Neural crest cell (in vitro differentiated cells): ENCODE data around the gene CEP76. TPM values are rescaled to one million over a fixed set of nuclear protein-coding genes. Genes with fewer than 3 reads are reported as not detected.
A peak's percentile ranks its signal among the peaks of the same experiment; 100 is the strongest.

Experiments
- DNase-seq: peaks from one replicate; pipeline ENCODE4 v3.0.0; 2021; ENCODE audit warnings: low read depth, mixed read lengths, low spot score
- H3K27ac Mint-ChIP-seq: one replicate; pipeline ENCODE4 v1.8.0; 2021; ENCODE audit warnings: mild to moderate bottlenecking, mixed read lengths; ENCODE audit not compliant: unreplicated experiment
- H3K27me3 Mint-ChIP-seq: 2 replicates; pipeline ENCODE4 v1.8.0; 2021; ENCODE audit warnings: low read depth, mild to moderate bottlenecking, mixed read lengths
- H3K36me3 Mint-ChIP-seq: 2 replicates; pipeline ENCODE4 v1.8.0; 2021; ENCODE audit warnings: low read depth, mild to moderate bottlenecking, mixed read lengths
- H3K4me1 Mint-ChIP-seq: 2 replicates; pipeline ENCODE4 v1.8.0; 2021; ENCODE audit warnings: mixed read lengths
- H3K4me3 Mint-ChIP-seq: one replicate; pipeline ENCODE4 v1.8.0; 2021; ENCODE audit warnings: mild to moderate bottlenecking, mixed read lengths
- H3K9me3 Mint-ChIP-seq: 2 replicates; pipeline ENCODE4 v1.8.0; 2021; ENCODE audit warnings: mixed read lengths
- total RNA-seq: library from RNA; stranded (reverse); gene quantifications from 2 replicates; pipeline ENCODE4 v1.2.1, GENCODE V29; 2021
- TF ChIP-seq, protein P1 (sequence below): fragments of 200-600 bp; sonication (generic); conservative IDR thresholded peaks from 2 replicates; pipeline ENCODE4 v1.5.0; 2021; ENCODE audit warnings: antibody characterized with exemption, mild to moderate bottlenecking

The CEP76 gene
- total RNA-seq, 1 donor from 2014 or later = 15.4 TPM

DNA sequence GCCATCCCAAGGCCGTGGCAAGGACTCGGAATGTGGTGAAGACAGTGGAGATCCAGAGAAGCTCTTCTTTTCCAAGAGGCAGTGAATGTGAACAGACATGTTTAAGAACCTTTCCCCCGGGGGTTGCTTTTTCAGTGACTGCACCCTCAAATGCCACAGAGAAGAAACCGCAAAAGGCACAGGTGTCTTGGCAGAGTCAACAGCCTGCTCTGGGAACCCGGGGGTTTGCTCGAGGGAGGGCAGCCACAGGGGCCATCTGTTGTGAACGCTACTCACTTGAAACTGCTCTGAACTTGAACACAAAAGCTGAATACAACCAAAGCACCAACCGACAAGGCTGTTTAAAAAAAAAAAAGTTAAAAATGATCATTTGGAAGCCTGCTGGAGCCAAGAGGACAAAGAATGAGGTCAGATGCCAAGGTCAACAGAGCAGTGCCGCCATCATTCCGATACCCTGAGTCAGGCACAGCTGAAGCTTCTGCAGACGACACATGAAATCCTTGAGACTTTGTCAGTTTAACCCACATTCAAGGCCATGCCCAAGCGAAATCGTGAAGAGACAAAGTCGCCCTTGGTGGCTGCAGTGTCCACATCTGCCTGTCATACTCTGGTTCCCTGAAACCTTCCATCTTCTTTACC is 47.7 kb upstream of the CEP76 start:
- Mint-ChIP-seq H3K27ac (peak overlapping the region; percentile 67), H3K36me3 (no peaks in the 10 kb centered on the region), H3K9me3 (no peaks in the 10 kb centered on the region), H3K4me1 (peaks cover 8% of the 10 kb centered on the region), H3K4me3 (no peak overlapping the region), H3K27me3 (no peaks in the 10 kb centered on the region)
- no peak for DNase-seq
- TF ChIP-seq, protein P1, sequence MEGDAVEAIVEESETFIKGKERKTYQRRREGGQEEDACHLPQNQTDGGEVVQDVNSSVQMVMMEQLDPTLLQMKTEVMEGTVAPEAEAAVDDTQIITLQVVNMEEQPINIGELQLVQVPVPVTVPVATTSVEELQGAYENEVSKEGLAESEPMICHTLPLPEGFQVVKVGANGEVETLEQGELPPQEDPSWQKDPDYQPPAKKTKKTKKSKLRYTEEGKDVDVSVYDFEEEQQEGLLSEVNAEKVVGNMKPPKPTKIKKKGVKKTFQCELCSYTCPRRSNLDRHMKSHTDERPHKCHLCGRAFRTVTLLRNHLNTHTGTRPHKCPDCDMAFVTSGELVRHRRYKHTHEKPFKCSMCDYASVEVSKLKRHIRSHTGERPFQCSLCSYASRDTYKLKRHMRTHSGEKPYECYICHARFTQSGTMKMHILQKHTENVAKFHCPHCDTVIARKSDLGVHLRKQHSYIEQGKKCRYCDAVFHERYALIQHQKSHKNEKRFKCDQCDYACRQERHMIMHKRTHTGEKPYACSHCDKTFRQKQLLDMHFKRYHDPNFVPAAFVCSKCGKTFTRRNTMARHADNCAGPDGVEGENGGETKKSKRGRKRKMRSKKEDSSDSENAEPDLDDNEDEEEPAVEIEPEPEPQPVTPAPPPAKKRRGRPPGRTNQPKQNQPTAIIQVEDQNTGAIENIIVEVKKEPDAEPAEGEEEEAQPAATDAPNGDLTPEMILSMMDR = no peak

DNA sequence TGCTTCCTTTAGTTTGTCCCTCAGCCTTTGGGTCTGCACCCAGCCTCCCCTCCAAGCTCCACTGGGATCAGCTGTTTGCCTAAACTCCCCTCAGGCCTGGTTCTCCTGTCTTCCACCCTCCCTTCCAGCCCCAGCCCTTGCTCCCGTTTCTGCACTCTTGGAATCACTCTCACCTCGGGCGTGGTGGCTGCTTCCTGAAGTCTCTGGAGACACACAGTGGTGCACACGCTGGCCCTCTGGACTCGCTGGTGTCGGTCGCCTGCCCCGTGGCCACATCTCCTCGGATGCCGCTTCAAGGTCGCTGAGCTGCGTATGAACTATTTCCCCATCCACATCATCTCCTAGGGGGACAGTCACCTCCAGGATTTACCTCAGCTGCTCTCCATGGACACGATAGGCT is 46.6 kb upstream of the CEP76 start:
- Mint-ChIP-seq H3K36me3 (no peaks in the 10 kb centered on the region), H3K27ac (no peak overlapping the region), H3K9me3 (no peaks in the 10 kb centered on the region), H3K4me1 (peaks cover 8% of the 10 kb centered on the region), H3K27me3 (no peaks in the 10 kb centered on the region), H3K4me3 (no peak overlapping the region)
- DNase-seq = no peak
- TF ChIP-seq, protein P1 = no peak

DNA sequence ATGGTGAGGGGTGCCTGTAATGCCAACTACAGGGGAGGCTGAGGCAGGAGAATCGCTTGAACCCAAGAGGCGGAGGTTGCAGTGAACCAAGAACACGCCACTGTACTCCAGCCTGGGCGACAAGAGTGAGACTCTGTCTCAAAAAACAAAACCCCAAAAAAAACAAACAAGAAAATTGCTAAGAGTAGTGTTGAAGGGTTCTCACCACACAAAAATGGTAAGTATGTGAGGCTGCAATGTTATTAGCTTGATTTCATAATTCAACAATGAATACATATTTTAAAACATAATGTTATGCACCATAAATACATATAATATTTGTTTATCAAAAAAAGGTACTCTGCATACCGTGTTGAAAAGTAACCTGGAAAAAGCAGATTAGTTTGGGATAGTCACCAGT is 46.1 kb upstream of the CEP76 start:
- Mint-ChIP-seq H3K27ac (no peak overlapping the region), H3K4me3 (no peak overlapping the region), H3K27me3 (no peaks in the 10 kb centered on the region), H3K9me3 (no peaks in the 10 kb centered on the region), H3K36me3 (no peaks in the 10 kb centered on the region), H3K4me1 (peaks cover 8% of the 10 kb centered on the region)
- no peak for DNase-seq
- TF ChIP-seq, protein P1 = no peak

DNA sequence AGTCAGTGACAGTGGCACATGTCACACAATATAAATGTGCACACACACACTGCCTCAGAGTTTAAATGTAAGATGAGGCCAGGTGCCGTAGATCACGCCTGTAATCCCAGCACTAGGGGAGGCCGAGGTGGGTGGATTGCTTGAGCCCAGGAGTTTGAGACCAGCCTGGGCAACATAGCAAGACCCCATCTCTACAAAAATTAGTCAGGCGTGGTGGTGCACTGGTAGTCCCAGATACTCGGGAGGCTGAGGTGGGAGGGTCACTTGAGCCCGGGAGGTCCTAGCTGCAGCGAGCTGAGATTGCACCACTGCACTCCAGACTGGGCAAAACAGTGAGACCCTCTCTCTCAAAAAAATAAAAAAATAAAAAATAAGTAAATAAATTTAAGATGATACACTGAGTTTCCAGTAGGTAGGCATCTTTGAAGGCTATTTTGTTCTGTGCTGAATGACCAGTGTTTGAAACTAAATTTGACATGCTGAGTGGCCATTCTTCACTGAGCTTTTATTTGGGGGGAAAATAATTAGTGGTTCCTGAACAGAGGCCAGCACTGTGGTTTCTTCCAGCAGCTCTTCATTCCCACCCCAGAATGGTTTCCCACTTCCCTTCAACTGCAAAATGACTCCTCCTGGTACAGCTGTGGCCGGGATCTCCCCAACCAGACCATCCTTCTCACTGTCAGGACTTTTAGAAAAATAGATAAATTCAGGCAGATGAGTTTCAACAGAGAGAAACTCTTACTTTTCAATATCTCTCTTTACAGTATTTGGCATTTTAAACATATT is 45.2 kb upstream of the CEP76 start:
- no peaks in the 10 kb centered on the region for H3K27me3 Mint-ChIP-seq
- no peaks in the 10 kb centered on the region for H3K36me3 Mint-ChIP-seq
- no peak for DNase-seq
- no peak overlapping the region for H3K27ac Mint-ChIP-seq
- no peaks in the 10 kb centered on the region for H3K9me3 Mint-ChIP-seq
- peaks cover 8% of the 10 kb centered on the region for H3K4me1 Mint-ChIP-seq
- no peak overlapping the region for H3K4me3 Mint-ChIP-seq
- TF ChIP-seq, protein P1 = no peak

DNA sequence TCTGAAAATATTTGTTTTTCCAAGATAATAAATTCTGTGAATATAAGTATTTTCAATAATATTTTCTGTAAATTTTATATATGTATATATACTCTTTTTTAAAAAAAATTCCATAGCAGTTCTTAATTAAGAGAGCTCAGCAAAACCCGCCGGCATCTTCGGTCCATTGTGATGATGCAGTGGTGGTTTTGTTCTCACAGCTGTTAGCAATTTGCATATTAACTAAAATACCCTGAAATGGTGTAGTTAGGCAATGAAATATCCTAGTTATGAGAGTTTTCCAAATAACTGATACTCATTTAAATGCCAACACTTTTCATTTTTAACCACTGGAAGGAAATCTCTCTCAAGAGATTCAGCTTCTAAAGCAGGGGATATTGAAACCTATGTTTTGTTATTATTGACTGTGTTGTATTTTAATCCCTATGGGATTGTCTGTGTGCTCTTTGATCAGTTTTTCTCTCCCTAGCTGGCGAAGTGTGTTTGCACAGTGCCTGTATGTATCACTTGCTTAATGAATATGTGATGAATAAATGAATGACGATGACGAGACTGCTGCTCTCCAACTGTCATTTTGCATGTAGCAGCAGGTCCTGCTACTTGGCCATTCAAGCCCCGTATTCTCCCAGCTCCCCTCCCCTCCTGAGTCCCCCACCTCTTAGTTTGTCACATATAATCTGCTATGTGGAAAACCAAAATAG is 42.7 kb upstream of the CEP76 start:
- no peaks in the 10 kb centered on the region for H3K27me3 Mint-ChIP-seq
- DNase-seq = no peak
- H3K27ac Mint-ChIP-seq = no peak overlapping the region
- H3K9me3 Mint-ChIP-seq = no peaks in the 10 kb centered on the region
- H3K4me3 Mint-ChIP-seq = no peak overlapping the region
- H3K4me1 Mint-ChIP-seq = peaks cover 5% of the 10 kb centered on the region
- H3K36me3 Mint-ChIP-seq = no peaks in the 10 kb centered on the region
- TF ChIP-seq, protein P1 = no peak
